Activated CD4-positive, CD25-positive, alpha-beta regulatory T cell treated with anti-CD3 and anti-CD28 coated beads, Interleukin-2, amount 50 U/mL, for 16 hours (primary cell): ENCODE measurements around the gene WHRN.

Source experiments
- DNase-seq: peaks from one replicate; pipeline ENCODE4 v3.0.0-alpha.2; 2020; ENCODE audit warnings: low read depth, low spot score

WHRN gene

GRCh38 chr9:114450833-114451706, 54.2 kb downstream of the WHRN start:
- DNase-seq, result no peak

- no peak for DNase-seq
Observed at GRCh38 chr9:114450181-114450580, 55.1 kb downstream of the WHRN start.

- DNase-seq, result no peak
Observed at GRCh38 chr9:114449236-114449635, 56.0 kb downstream of the WHRN start.

GRCh38 chr9:114448706-114449105, 56.6 kb downstream of the WHRN start:
- DNase-seq, result no peak

GRCh38 chr9:114446672-114447450, 58.4 kb downstream of the WHRN start:
- DNase-seq, result no peak

- DNase-seq, result no peak
Observed at GRCh38 chr9:114446036-114446435, 59.2 kb downstream of the WHRN start.

GRCh38 chr9:114445616-114446015, 59.7 kb downstream of the WHRN start:
- DNase-seq, result no peak

GRCh38 chr9:114442022-114442421, 63.3 kb downstream of the WHRN start:
- no peak for DNase-seq

GRCh38 chr9:114437401-114437893, 67.8 kb downstream of the WHRN start:
- DNase-seq, result no peak

GRCh38 chr9:114434878-114435311, 70.4 kb downstream of the WHRN start:
- no peak for DNase-seq

GRCh38 chr9:114433720-114434255, 71.5 kb downstream of the WHRN start:
- no peak for DNase-seq

- no peak for DNase-seq
Observed at GRCh38 chr9:114433086-114433485, 72.2 kb downstream of the WHRN start.

GRCh38 chr9:114432323-114433067, 72.8 kb downstream of the WHRN start:
- no peak for DNase-seq

- no peak for DNase-seq
Observed at GRCh38 chr9:114431770-114432169, 73.5 kb downstream of the WHRN start.

- no peak for DNase-seq
Observed at GRCh38 chr9:114431003-114431402, 74.3 kb downstream of the WHRN start.

GRCh38 chr9:114430457-114430856, 74.8 kb downstream of the WHRN start:
- no peak for DNase-seq

GRCh38 chr9:114429488-114429887, 75.8 kb downstream of the WHRN start:
- no peak for DNase-seq

GRCh38 chr9:114428466-114428865, 76.8 kb downstream of the WHRN start:
- DNase-seq, result no peak

GRCh38 chr9:114427644-114428043, 77.6 kb downstream of the WHRN start:
- no peak for DNase-seq

GRCh38 chr9:114426046-114426948, 79.0 kb downstream of the WHRN start:
- no peak for DNase-seq

GRCh38 chr9:114425126-114425525, 80.1 kb downstream of the WHRN start:
- no peak for DNase-seq
